ENCODE measurements around the gene SLC30A4.

Gene SLC30A4

GRCh38 chr15:45449395-45449794 is 73.2 kb downstream of the SLC30A4 start:
- no peak for DNase-seq

- DNase-seq = no peak
Measured at GRCh38 chr15:45448066-45448915, 74.3 kb downstream of the SLC30A4 start.

- no peak for DNase-seq
Measured at GRCh38 chr15:45443645-45444044, 78.9 kb downstream of the SLC30A4 start.

GRCh38 chr15:45442507-45443135 is 79.9 kb downstream of the SLC30A4 start:
- DNase-seq = no peak

GRCh38 chr15:45441686-45442085 is 80.9 kb downstream of the SLC30A4 start:
- DNase-seq = no peak

GRCh38 chr15:45441036-45441435 is 81.5 kb downstream of the SLC30A4 start:
- DNase-seq = no peak

- no peak for DNase-seq
Measured at GRCh38 chr15:45439521-45440260, 82.9 kb downstream of the SLC30A4 start.

GRCh38 chr15:45435124-45435903 is 87.2 kb downstream of the SLC30A4 start:
- no peak for DNase-seq

- DNase-seq = no peak
Measured at GRCh38 chr15:45434078-45434567, 88.4 kb downstream of the SLC30A4 start.

- no peak for DNase-seq
Measured at GRCh38 chr15:45431511-45431910, 91.0 kb downstream of the SLC30A4 start.

- DNase-seq = peak; percentile 48 to 90 (median 82)
Measured at GRCh38 chr15:45429941-45430792, 92.4 kb downstream of the SLC30A4 start.

Data from stimulated activated naive CD4-positive, alpha-beta T cell (primary cell).